DLD1 (cell line): Measurements from ENCODE around the gene GUCY1A2.
"Not testable (repeated sequence)": the region's sequence is repeated elsewhere in the genome, so short reads cannot be mapped to it uniquely, and the experiment has no call there.

ENCODE experiments used
- in situ Hi-C: cut with HindIII; loops from 2 replicates; pipeline ENCODE4 v1.10.0; 2017; ENCODE audit warnings: low sequenced_read_pairs

The GUCY1A2 gene

GRCh38 chr11:106950067-106950491 lies 68.2 kb downstream of the GUCY1A2 start:
- in situ Hi-C loops, result no loop called here

DNA sequence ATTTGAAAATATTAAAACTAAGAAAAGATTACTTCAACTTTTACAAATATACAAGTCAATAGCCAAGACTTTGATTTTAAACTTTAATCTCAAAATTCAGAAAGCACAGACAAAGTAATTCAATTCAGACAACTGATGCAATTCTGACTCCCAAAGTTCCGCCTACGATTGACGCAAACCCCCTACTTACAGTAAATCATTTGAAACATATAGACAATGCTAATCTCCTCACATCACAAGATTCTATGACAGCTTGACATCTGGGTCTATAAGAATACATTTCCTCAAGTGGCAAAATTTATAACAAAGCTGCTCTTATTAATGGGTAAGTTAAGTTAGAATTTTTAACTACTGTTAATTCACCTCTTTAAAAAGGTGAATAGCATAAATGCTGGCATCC lies 75.2 kb downstream of the GUCY1A2 start:
- in situ Hi-C loops, result no loop called here

- in situ Hi-C loops, result no loop called here
These were observed 79.1 kb downstream of the GUCY1A2 start for GRCh38 chr11:106939157-106939556.

GRCh38 chr11:106937111-106937510 lies 81.2 kb downstream of the GUCY1A2 start:
- in situ Hi-C loops, result no loop called here

GRCh38 chr11:106925245-106925644 lies 93.0 kb downstream of the GUCY1A2 start:
- in situ Hi-C loops, result no loop called here

DNA sequence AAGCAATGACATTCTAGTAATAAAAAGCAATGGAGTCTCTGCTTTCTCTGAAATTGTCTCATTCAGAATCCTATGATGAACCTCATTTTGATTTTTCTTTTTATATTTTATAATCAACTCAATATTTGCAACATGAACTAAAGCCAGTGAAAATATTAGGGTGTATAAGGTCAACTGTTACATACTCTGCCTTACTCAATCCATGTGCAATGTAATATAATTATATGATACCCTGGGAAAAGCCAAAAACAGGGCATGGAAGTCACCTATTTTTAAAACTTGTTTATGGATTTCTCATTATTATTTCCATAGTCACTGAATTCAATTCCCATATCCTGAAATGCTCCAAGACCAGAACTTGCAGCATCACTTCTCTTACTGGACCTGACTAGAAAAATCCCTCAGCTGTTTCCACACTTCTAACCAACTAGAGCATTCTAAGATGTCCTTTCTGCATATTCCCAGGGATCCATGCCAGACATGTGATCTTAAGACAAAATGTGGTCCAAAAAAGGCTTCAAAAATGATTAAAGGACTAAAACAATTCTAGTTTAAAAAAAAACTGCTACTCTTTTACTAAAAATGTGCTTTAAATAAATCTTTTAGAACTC lies 97.3 kb downstream of the GUCY1A2 start:
- in situ Hi-C loops, result no loop called here

GRCh38 chr11:106917973-106918372 lies 100.3 kb downstream of the GUCY1A2 start:
- in situ Hi-C loops, result no loop called here

GRCh38 chr11:106914409-106914808 lies 103.9 kb downstream of the GUCY1A2 start:
- in situ Hi-C loops, result no loop called here

DNA sequence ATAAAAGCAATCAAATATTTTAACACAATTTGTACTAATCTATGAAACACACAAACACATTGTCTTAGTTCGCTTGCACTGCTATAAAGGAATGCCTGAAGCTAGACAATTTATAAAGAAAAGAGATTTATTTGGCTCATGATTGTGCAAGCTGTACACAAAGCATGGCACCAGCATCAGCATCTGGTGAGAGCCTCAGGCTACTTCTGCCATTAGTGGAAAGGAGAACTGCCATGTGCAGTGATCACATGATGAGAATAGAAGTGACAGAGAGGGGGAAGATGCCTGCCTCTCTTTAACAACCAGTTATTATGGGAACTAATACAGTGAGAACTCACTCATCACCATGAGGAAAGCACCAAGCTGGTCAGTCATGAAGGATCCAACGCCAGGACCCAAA lies 105.1 kb downstream of the GUCY1A2 start:
- in situ Hi-C loops, result no loop called here

GRCh38 chr11:106904826-106905225 lies 113.5 kb downstream of the GUCY1A2 start:
- in situ Hi-C loops, result no loop called here

DNA sequence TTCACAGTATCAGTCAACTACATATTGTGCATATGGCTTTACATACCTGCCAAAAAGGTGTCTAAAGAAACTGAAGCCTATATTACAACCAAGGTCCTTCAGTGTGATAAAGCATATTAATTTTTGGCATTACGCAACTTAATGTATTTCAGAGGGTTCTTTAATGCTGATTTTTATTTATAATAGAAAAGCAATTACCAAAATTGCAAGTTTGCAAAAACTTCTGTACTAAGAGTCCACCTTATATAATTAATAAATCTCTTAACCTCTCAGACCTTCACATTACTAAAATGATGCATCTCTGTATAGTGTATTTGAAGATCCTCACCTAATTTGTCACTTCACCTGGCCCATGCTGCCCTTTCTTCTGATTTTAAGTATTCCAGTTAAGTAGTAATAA lies 128.6 kb downstream of the GUCY1A2 start:
- in situ Hi-C loops, result no loop called here

- in situ Hi-C loops, result no loop called here
These were observed 129.9 kb downstream of the GUCY1A2 start for GRCh38 chr11:106888386-106888785.

- in situ Hi-C loops, result not testable (repeated sequence)
These were observed 134.6 kb downstream of the GUCY1A2 start for GRCh38 chr11:106883693-106884092.

DNA sequence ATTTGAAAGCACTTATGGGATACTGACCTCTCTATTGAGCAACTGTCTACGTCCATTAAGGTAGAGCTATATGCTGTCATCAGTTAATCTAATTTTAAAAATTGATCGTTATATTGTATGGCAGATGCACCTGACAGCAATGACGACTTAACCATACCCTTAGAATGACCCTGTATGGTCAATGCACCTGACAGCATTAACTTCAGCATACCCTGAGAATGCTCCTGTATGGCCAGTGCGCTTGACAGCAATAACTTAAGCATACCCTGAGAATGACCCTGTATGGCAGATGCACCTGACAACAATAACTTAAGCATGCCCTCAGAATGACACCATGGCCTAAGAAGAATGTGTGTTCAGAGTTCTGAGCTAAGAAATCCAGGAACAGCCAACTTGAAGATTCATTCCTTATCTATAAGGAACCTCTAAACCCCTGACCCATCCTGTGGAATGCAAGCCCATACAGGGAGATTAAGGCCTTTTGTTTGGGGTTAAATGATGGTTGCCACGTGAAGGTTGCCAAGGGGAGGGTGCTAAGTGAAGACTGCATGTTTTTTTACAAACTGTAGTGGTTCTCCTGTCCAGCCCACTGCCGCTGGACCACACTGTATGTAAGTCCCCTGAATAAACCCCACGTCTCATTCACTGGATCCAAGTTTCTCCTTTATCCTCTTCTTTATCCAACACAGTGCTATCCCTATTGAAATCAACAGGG lies 138.3 kb downstream of the GUCY1A2 start:
- in situ Hi-C loops, result no loop called here

- in situ Hi-C loops, result no loop called here
These were observed 139.2 kb downstream of the GUCY1A2 start for GRCh38 chr11:106879029-106879428.

DNA sequence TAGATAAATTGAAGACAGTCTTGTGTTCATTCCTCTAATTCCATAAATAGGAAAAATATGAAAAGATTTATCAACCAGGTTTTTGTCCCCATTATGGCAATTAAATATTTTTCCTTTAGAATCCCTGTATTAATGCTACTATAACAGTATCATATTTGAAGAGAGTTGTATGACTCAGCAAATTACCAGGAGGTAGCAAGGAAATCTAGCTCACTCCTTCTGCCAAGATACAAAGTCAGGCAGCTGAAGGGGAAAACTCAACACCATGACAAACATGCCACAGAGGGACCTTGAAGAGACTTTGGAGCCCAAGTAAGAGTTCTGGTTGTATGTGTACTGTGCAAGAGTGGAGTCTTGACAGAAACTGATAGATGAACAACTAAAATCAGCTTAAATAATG lies 143.3 kb downstream of the GUCY1A2 start:
- in situ Hi-C loops, result no loop called here

- in situ Hi-C loops, result no loop called here
These were observed 146.0 kb downstream of the GUCY1A2 start for GRCh38 chr11:106872246-106872645.

GRCh38 chr11:106858200-106858599 lies 160.1 kb downstream of the GUCY1A2 start:
- in situ Hi-C loops, result no loop called here

DNA sequence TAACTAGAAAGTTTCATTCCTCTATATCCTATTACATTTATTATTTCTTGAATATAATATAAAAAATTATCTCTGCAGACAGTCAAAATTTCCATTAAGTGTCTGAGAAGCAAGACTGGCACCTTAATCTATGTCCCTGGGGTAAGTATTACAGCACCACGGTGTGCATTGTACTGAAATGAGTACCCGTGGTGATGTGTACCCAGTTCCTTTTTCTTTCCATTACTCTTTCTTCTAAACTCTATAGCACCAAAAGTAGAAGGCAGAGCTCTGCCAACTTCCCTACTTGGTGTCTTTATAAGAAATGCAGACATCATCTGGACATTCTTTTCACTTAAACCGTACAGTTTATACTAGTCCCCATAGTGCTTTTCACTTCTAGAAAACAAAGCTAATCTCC lies 161.7 kb downstream of the GUCY1A2 start:
- in situ Hi-C loops, result no loop called here

DNA sequence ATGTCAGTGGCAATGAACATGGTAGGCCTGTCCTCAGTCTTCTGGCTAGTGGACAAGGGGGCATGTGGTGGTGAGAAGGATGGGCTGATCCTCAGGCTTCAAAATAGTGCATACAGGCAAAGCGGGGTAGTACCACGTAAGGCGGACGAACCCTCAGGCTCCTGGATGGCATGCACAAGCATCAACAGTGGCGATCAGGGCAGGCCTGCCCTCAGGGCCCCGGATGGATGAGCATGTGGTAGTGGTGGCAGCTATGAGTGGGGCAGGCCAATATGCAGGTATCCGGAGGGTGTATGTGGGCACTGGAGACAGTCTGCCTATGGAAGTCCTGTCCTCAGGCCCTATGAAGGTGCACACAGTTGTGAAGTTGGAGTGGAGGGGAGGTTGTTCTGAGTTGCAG lies 163.8 kb downstream of the GUCY1A2 start:
- in situ Hi-C loops, result no loop called here

DNA sequence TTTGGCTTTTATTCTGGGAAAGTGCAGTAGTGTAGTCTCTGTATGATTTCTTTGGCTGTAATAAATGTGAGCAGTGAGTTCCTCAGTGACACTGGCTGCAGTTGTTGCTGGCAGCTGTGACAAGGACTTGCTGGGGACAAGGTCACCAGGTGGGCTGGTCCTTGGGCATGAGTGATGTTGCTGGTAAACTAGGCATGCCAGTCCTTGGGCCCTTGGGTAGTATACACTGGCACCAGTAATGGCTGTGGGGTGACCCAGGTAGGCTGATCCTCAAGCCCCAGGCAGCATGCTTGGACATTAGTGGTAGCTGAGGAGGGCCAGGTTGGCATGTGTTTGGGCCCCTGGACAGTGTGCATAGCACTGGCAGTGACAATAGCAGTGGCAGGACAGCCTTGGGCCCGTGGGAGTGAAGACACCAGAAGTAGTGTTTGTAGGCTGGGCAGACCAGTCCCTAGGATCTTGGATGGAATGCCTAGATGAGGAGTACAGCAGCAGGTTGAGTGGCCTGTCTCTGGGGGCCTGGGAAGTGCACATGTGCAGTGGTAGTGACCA lies 164.3 kb downstream of the GUCY1A2 start:
- in situ Hi-C loops, result no loop called here

DNA sequence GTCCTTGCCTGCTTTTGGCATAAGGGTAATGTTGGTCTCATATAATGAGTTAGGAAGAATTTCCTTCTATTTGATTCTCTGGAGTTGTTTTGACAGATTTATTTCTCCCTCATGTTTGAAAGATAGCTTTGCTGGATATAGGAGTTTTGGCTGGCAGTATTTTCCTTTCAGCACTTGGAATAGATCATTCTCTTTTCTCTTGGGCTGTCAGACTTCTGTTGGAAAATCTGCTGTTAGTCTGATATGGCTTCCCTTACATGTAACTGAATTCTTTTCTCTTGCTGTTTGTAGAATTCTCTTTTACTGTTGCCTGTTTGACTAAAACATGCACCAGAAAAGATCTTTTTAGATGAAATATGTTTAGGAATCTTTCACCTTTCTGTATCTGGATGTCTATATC lies 165.5 kb downstream of the GUCY1A2 start:
- in situ Hi-C loops, result no loop called here
